Neural progenitor cell (in vitro differentiated cells): Measurements from ENCODE around the gene CXorf58.

Experiments
- EZH2 ChIP-seq: fragments of 200-600 bp; sonication (generic); IDR thresholded peaks from 2 replicates; pipeline ENCODE4 v1.6.1; 2017; ENCODE audit warnings: antibody characterized with exemption, mild to moderate bottlenecking, moderate library complexity
- TF ChIP-seq, protein P1 (sequence below): fragments of 200-600 bp; sonication (generic); IDR thresholded peaks from 2 replicates; pipeline ENCODE4 v1.5.1; 2017; ENCODE audit warnings: antibody characterized with exemption, mild to moderate bottlenecking

DNA sequence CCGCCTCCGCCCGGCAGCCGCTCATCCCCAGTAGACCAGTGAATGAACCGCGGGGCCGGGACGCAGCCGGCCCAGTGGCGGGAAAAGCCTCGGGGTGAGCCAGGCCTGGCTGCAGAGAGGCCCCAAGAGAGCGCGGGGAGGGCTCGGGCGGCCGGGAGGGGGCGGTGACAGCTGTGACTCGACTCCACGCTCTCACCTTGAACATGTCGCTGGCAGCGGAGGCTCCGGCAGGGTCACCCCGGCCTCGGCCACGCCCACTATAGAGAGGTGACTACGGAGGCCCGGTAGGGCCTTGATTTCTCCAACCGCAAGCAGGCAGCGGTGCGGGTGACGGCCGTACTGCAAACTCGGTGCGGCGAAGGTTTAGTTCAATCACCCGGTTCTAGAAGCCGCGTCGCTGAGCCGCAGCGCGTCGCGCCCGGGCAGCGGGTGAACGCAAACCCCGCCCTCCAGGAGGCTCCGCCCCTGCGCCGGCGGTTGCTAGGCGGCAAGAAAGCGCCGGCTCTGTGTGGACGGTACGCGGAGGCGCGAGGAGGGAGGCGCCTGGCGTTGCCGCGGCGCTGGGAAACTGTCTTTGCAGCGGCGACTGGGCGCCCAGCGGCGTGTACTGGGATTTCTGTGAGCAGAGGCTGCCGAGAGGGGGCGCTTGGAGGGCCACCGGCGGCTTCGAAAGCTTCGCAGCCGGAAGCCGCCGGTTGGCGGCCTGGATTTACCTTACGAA is at the start of gene CXorf58, which contains the start of gene APOO:
- TF ChIP-seq, protein P1, sequence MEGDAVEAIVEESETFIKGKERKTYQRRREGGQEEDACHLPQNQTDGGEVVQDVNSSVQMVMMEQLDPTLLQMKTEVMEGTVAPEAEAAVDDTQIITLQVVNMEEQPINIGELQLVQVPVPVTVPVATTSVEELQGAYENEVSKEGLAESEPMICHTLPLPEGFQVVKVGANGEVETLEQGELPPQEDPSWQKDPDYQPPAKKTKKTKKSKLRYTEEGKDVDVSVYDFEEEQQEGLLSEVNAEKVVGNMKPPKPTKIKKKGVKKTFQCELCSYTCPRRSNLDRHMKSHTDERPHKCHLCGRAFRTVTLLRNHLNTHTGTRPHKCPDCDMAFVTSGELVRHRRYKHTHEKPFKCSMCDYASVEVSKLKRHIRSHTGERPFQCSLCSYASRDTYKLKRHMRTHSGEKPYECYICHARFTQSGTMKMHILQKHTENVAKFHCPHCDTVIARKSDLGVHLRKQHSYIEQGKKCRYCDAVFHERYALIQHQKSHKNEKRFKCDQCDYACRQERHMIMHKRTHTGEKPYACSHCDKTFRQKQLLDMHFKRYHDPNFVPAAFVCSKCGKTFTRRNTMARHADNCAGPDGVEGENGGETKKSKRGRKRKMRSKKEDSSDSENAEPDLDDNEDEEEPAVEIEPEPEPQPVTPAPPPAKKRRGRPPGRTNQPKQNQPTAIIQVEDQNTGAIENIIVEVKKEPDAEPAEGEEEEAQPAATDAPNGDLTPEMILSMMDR = peak; percentile 83
- peak; percentile 45 for TF ChIP-seq EZH2
